Skeletal muscle satellite cell (primary cell): ENCODE results near the gene VAT1. TPM values are rescaled to one million over a fixed set of nuclear protein-coding genes. Genes with fewer than 3 reads are reported as not detected.
"Not testable (repeated sequence)": the region's sequence is repeated elsewhere in the genome, so short reads cannot be mapped to it uniquely, and the experiment has no call there.

Experiments used
- H3K27me3 ChIP-seq: 2 replicates; pipeline ENCODE4 v1.7.0; 2013; ENCODE audit warnings: low read length; ENCODE audit not compliant: control insufficient read depth, insufficient read depth
- H3K36me3 ChIP-seq: 2 replicates; pipeline ENCODE4 v1.7.0; 2013; ENCODE audit warnings: mild to moderate bottlenecking, control low read depth, low read length; ENCODE audit not compliant: insufficient read depth
- H3K4me1 ChIP-seq: 2 replicates; pipeline ENCODE4 v1.7.0; 2013; ENCODE audit warnings: low read length; ENCODE audit not compliant: control insufficient read depth, insufficient read depth
- H3K4me2 ChIP-seq: 2 replicates; pipeline ENCODE4 v1.7.0; 2013; ENCODE audit warnings: mild to moderate bottlenecking, low read length
- H3K4me3 ChIP-seq: 2 replicates; pipeline ENCODE4 v1.7.0; 2013; ENCODE audit warnings: low read length
- H3K9ac ChIP-seq: 2 replicates; pipeline ENCODE4 v1.7.0; 2013; ENCODE audit warnings: mild to moderate bottlenecking, low read depth, low read length, moderate library complexity
- H3K9me3 ChIP-seq: replicated peaks from 2 replicates; pipeline ENCODE4 v1.7.0; 2013; ENCODE audit warnings: mild to moderate bottlenecking, control low read depth, low read length
- total RNA-seq: library from RNA; depleted of rRNA; stranded (reverse); fragments of >200 nt; gene quantifications from 2 replicates; pipeline ENCODE4 v1.2.3, GENCODE V29; 2012; rRNA removed

VAT1 gene
- total RNA-seq = 225 and 315 TPM in 2 replicates

GRCh38 chr17:43021741-43022512, at the start of gene VAT1:
Gene VAT1, minus strand, starts transcription at chr17:43022385. Its CDS starts 63 bp downstream, at chr17:43022322.
- H3K36me3 ChIP-seq = peaks cover 17% of the 10 kb centered on the region
- H3K27me3 ChIP-seq = no peaks in the 10 kb centered on the region
- no peaks in the 10 kb centered on the region for H3K9me3 ChIP-seq
- H3K4me2 ChIP-seq = peak within 1 kb of the TSS; percentile 88
- H3K9ac ChIP-seq = peak within 1 kb of the TSS; percentile 82
- peak within 1 kb of the TSS; percentile 96 for H3K4me3 ChIP-seq
- peaks cover 30% of the 10 kb centered on the region for H3K4me1 ChIP-seq

DNA sequence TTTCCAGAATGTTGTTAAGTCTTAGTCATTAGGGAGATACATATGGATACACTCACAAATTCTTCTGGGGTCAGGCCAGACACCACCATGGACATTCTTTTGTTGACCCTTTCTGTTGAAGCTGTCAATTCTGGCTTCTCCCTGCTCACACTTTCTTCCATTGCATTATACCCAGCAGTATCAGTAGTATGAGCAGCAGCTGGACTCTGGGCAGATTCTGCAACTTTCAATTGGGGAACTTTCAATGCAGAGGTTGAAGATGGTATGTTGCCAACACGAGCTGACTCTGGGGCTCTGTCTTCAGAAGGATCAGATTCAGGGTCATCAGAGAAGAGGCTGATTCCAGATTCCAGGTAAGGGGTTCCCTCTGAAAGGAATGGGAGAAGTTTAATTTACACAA, 48.7 kb upstream of the VAT1 start:
- no peaks in the 10 kb centered on the region for H3K27me3 ChIP-seq
- no peak overlapping the region for H3K4me3 ChIP-seq
- H3K36me3 ChIP-seq = peaks cover 6% of the 10 kb centered on the region
- no peaks in the 10 kb centered on the region for H3K9me3 ChIP-seq
- no peaks in the 10 kb centered on the region for H3K4me1 ChIP-seq
- H3K9ac ChIP-seq = no peak overlapping the region
- H3K4me2 ChIP-seq = no peak overlapping the region

DNA sequence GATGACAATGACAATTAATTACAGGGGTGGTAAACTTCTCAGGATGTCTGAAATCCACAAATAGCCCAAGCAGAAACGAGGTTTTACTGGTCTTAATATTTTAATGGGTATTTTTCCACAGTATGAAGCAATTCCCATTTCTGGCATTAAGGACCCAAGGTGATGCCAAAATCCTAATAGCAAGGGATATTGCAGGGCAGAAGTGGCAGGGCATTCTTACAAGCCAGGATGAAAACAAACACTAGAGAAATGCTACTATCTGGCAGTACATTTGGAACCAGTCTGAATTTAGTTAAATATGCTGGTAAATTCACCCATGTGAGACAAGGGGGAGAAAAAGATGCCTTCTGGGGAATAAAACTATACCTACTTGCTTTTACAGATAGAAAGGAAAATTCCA, 48.1 kb upstream of the VAT1 start:
- Histone ChIP-seq H3K4me3 (no peak overlapping the region), H3K9me3 (no peaks in the 10 kb centered on the region), H3K4me2 (no peak overlapping the region), H3K9ac (no peak overlapping the region), H3K27me3 (no peaks in the 10 kb centered on the region), H3K36me3 (peaks cover 6% of the 10 kb centered on the region), H3K4me1 (no peaks in the 10 kb centered on the region)

DNA sequence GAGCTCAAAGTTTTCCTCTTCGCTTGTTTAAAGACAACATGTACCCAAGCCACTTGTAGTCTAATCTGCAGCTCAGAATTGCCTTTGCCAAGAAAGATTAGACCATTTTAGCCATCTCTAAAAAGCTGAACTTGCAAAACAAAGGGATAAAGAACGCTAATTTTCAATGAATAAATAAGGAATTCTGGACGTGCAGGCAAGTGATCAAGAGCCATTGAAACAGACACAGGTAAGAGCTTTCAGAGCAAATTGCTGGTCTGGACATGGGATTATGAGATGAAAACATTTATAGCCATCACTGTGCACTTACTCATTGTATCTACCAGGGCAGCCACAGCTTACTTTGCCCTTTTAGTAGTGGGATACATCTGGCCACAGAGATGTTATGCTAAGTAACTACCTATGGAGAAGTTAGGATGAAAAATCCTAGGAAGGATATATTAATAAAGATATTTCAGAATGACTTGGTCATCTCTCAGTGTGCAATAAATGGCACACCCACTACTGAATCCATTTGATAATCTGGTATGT, 47.2 kb upstream of the VAT1 start:
- no peaks in the 10 kb centered on the region for H3K4me1 ChIP-seq
- no peaks in the 10 kb centered on the region for H3K27me3 ChIP-seq
- no peak overlapping the region for H3K4me2 ChIP-seq
- H3K9ac ChIP-seq = no peak overlapping the region
- no peak overlapping the region for H3K4me3 ChIP-seq
- H3K36me3 ChIP-seq = peaks cover 6% of the 10 kb centered on the region
- no peaks in the 10 kb centered on the region for H3K9me3 ChIP-seq

DNA sequence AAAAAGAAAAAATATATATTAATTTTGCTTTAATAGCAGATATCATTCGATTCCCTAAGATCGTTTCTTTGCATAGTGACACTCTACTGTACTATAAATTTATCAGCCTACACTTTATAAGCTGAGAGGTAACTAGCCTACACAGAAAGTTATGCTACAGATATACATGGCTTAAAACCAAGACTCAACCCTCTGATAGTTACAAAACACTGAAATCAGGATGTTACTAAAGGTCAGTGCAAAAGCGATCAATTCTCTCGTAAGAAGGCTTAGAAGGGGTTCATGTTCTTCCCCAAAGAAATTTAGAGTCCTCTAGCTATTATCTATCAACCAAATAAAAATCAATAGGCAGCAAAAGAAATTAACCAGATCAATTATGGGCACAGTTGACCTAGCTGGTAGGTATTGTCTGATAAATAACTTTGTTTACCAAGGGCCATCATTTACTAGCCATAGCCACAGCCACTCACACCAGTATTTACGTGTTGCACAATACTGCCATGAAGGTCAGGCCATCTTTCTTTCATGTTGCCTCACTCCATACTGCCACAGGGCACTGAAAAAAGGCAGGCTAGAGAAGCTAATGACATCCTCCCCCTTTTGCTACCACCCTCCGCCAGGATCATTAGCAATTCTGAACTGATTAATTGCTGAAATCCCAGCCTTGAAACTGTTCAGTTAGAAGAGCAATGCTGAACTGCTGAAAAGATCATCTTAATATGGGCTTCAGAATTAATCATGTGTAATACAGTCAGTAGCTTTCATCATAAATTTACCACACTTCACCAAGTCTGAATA, 46.6 kb upstream of the VAT1 start:
- no peak overlapping the region for H3K4me3 ChIP-seq
- no peaks in the 10 kb centered on the region for H3K27me3 ChIP-seq
- H3K9me3 ChIP-seq = no peaks in the 10 kb centered on the region
- H3K36me3 ChIP-seq = peaks cover 6% of the 10 kb centered on the region
- H3K4me2 ChIP-seq = no peak overlapping the region
- H3K9ac ChIP-seq = no peak overlapping the region
- no peaks in the 10 kb centered on the region for H3K4me1 ChIP-seq

GRCh38 chr17:43062984-43063638, 40.9 kb upstream of the VAT1 start:
- Histone ChIP-seq H3K27me3 (no peaks in the 10 kb centered on the region), H3K4me2 (no peak overlapping the region), H3K4me1 (no peaks in the 10 kb centered on the region), H3K9me3 (no peaks in the 10 kb centered on the region), H3K36me3 (peaks cover 3% of the 10 kb centered on the region), H3K4me3 (no peak overlapping the region), H3K9ac (no peak overlapping the region)

DNA sequence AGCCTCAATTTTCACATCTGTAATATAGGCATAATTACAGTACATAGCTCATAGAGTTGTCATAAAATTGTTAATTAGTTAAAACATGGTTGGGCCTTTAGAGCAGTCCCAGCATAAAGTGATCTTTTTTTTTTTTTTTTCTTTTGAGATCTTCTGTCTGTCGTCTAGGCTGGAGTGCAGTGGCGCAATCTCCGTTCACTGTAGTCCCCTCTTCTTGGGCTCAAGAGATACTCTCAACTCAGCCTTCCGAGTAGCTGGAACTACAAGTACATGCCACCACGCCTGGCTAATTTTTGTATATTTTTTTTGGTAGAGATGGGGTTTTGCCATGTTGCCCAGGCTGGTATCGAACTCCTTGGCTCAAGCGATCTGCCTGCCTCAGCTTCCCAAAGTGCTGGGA, 33.9 kb upstream of the VAT1 start:
- H3K4me3 ChIP-seq = no peak overlapping the region
- H3K9me3 ChIP-seq = no peaks in the 10 kb centered on the region
- H3K4me1 ChIP-seq = no peaks in the 10 kb centered on the region
- no peaks in the 10 kb centered on the region for H3K27me3 ChIP-seq
- no peak overlapping the region for H3K4me2 ChIP-seq
- H3K9ac ChIP-seq = no peak overlapping the region
- peaks cover 8% of the 10 kb centered on the region for H3K36me3 ChIP-seq

- H3K9ac ChIP-seq, H3K4me2 ChIP-seq, H3K9me3 ChIP-seq, H3K4me3 ChIP-seq, H3K27me3 ChIP-seq, H3K4me1 ChIP-seq: not testable (repeated sequence)
- peaks cover 12% of the 10 kb centered on the region for H3K36me3 ChIP-seq
These were observed 30.8 kb upstream of the VAT1 start for GRCh38 chr17:43053008-43053407.

- Histone ChIP-seq H3K4me1 (no peaks in the 10 kb centered on the region), H3K9me3 (no peaks in the 10 kb centered on the region), H3K36me3 (peaks cover 12% of the 10 kb centered on the region), H3K4me3 (no peak overlapping the region), H3K27me3 (no peaks in the 10 kb centered on the region), H3K9ac (no peak overlapping the region), H3K4me2 (no peak overlapping the region)
These were observed 29.8 kb upstream of the VAT1 start for GRCh38 chr17:43051969-43052368.

- Histone ChIP-seq H3K4me3 (no peak overlapping the region), H3K4me2 (no peak overlapping the region), H3K36me3 (peaks cover 7% of the 10 kb centered on the region), H3K9me3 (no peaks in the 10 kb centered on the region), H3K27me3 (no peaks in the 10 kb centered on the region), H3K4me1 (no peaks in the 10 kb centered on the region), H3K9ac (no peak overlapping the region)
These were observed 21.8 kb upstream of the VAT1 start for GRCh38 chr17:43044024-43044423.

DNA sequence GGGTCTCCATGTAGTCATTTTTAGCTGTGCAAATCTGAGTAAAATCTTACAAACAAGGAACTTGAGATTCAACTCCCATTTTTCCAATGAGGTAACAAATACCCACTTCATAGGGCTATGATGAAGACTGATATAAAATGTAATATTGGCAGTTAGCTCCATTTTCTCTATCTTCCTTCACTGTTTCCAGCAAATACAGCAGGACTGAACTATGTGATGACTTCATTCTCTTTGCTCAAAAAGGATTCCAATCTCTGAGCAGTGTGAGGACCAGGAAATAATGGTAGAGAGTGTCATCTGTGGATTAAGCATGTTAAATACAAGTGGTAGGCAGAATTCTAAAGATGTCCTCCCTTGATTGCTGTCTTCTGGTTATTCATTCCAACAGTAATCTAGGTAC, 21.1 kb upstream of the VAT1 start:
- Histone ChIP-seq H3K4me3 (no peak overlapping the region), H3K9ac (no peak overlapping the region), H3K4me2 (no peak overlapping the region), H3K9me3 (no peaks in the 10 kb centered on the region), H3K36me3 (peaks cover 3% of the 10 kb centered on the region), H3K27me3 (no peaks in the 10 kb centered on the region), H3K4me1 (no peaks in the 10 kb centered on the region)
